NCI-H446 treated with DMSO at 0.1 percent for 48 hours (cell line): Measurements from ENCODE around the gene ULK4.
"Not testable (repeated sequence)": the region's sequence is repeated elsewhere in the genome, so short reads cannot be mapped to it uniquely, and the experiment has no call there.

ENCODE experiments used
- DNase-seq: peaks from one replicate; lab custom pipeline; 2025; lab: John Stamatoyannopoulos, UW

Gene ULK4

DNA sequence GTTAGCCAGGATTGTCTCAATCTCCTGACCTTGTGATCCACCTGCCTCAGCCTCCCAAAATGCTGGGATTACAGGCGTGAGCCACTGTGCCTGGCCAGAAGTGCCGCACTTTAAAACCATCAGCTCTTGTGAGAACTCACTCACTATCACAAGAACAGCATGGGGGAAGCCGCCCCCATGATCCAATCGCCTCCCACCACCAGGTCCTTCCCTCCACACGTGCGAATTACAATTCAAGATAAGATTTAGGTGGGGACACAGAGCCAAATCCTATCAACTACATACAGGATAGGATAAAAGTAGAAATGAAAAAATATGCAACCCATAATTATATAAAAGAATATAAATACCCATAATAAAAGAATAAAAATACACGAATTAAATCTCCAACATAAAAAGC is 199.0 kb downstream of the ULK4 start:
- DNase-seq = not testable (repeated sequence)

DNA sequence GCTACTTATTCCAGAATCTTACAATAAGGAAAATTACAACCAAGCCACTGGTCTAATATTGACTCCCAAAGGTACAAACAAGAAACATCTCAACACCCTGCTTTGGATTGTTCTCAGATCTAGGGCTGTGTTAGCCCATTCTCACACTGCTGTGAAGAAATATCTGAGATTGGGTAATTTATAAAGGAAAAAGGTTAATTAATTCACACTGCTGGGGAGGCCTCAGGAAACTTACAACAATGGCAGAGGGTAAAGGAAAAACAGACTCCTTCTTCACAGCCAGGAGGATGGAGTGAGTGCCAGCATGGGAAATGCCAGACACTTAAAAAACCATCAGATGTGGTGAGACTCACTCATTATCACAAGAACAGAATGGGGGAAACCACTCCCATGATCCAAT is 208.3 kb downstream of the ULK4 start:
- DNase-seq = no peak

GRCh38 chr3:41751597-41751996 is 210.3 kb downstream of the ULK4 start:
- no peak for DNase-seq

- DNase-seq = no peak
Measured at GRCh38 chr3:41749988-41750387, 211.9 kb downstream of the ULK4 start.

GRCh38 chr3:41746215-41746614 is 215.7 kb downstream of the ULK4 start:
- no peak for DNase-seq

DNA sequence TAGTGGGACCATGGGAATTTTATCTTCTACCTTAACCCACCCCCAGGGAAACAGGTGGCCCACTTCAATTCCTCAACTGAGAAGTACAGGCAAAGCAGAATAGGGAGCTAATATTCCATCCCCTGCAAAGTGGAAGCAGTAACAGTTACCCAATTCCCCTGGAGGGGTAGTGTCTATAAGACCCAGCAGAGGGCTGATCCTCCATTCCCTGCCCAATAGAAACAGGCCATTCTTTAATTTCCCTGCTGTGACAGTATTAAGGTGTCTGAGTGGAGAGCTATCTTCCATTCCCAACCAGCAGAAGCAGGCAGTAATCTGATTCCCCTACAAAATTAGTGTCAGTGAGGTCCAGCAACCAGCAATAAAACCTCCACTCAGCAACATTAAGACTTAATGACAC is 219.8 kb downstream of the ULK4 start:
- no peak for DNase-seq

GRCh38 chr3:41740374-41740886 is 221.5 kb downstream of the ULK4 start:
- no peak for DNase-seq

- no peak for DNase-seq
Measured at GRCh38 chr3:41726891-41727290, 235.0 kb downstream of the ULK4 start.

GRCh38 chr3:41717641-41718040 is 244.3 kb downstream of the ULK4 start:
- DNase-seq = no peak

DNA sequence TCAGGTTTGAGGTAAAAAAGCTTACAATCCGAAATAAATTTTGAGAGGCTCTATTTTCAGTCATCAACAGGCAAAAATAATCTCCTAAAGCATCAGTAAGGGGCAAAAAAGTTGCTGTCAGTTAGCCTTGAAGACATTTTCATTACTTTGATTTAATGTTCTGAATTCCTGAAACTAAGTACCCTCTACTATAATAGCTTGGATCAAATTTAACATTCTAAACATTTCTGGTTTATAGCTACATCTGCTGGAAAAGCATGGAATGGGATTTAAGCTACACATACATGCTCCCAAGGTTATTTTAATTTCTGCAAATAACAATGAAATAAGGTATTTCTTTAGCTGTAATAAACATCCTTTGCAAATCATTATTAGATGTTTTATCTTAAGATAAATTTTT is 245.4 kb downstream of the ULK4 start:
- DNase-seq = no peak

DNA sequence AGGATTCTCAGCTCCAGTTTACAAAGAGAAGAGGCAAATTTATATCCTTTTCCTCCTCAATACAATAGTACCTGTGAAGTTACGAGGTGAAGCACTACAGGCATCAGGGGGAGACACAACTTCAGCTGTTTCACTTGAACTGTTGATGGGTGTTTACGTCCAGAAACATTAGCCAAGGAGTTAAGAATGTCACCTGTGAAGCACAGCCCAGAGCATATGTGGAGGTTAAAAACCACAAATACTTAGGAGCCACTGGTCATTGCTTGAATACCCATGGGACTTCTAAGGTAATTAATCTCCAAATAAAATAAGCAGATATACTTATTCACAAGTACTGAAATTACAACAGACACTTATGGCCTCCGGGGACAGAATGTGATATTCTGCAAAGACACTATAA is 246.5 kb downstream of the ULK4 start:
- no peak for DNase-seq

- DNase-seq = no peak
Measured at GRCh38 chr3:41711651-41712050, 250.3 kb downstream of the ULK4 start.

DNA sequence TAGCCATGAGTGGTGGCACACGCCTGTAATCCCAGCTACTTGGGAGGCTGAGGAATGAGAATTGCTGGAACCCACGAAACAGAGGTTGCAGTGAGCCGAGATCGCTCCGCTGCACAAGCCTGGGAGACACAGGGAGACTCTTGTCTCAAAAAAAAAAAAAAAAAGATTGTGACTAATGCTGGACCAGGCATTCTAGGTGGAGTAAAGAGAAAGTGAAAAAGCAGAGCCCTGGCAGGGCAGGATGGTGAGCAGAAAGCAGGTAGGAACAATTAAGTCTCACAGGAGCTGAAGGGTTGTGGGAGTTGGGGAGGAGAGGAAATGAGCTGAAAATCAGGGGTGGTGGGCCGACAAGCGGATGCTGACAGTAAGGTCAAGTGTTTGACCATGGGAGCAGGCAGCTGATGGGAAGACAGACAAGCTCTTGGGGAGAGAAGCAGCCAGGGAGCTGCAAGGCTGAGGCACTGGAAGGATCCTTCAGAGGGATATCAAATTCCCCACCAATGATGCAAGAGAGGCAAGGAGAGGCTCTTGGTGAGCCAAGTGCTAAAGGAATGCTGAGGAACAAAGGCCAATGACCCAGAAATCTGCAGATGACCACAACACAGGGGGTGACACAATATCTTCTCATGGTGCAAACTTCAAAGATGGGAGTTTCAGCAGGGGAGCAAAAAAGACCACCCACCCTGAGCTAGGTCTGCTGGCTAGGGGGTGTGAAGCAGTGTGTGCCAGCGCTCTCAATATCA is 251.1 kb downstream of the ULK4 start:
- no peak for DNase-seq

GRCh38 chr3:41709213-41709612 is 252.7 kb downstream of the ULK4 start:
- DNase-seq = not testable (repeated sequence)

- no peak for DNase-seq
Measured at GRCh38 chr3:41708176-41708575, 253.7 kb downstream of the ULK4 start.

DNA sequence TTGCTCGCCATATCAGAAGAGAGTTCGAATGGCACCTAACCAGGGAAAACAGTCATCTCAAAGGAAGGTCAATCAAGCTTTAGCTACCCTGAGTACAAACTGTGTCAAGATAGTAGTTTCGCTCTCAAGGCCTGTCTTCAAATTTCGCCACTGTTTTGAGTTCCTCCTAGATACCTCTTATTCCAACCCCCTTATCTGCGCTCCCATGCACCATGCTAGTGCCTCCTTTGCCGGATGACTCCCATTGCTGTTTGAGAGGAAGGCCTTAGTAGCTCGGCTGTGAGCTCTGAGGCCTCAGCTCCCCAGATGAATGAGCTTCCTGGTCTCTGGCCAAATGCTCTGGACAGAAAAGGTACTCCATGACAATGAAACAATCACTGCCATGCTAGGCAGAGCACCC is 256.0 kb downstream of the ULK4 start:
- no peak for DNase-seq

- no peak for DNase-seq
Measured at GRCh38 chr3:41701191-41701698, 260.7 kb downstream of the ULK4 start.

GRCh38 chr3:41700155-41700554 is 261.7 kb downstream of the ULK4 start:
- DNase-seq = no peak

DNA sequence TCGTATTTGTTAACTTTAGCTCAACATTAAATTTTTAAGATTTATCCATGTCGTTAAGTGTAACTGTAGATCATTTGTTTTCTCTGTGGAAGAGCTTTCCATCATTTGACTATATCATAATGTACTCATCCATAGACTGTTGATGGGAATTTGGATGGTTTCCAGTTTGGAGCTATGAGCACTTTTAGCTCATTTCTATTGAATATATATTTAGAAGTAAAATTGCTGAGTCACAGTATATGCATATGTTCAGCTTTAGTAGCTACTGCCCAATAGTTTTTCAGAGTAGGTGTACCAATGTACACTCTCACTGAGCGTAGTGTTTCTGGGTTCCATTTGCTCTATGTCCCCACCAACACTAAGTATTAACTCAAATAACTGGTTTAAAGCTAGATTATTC is 263.0 kb downstream of the ULK4 start:
- no peak for DNase-seq

DNA sequence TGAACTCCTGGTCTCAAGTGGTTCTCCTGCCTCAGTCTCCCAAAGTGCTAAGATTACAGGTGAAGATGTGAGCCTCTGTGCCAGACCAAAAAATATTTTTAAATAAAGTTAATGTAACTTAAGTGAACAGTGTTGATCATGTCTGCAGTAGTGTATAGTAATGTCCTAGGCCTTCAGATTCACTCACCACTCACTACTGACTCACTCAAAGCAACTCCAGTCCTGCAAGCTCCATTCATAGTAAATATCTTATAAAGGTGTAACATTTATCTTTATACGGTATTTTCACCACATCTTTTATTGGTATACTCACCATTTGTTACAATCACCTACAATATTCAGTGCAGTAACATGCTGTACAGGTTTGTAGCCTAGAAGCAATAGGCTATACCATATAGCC is 264.2 kb downstream of the ULK4 start:
- DNase-seq = no peak

GRCh38 chr3:41695806-41696205 is 266.1 kb downstream of the ULK4 start:
- DNase-seq = not testable (repeated sequence)

- DNase-seq = no peak
Measured at GRCh38 chr3:41693799-41694198, 268.1 kb downstream of the ULK4 start.

- DNase-seq = no peak
Measured at GRCh38 chr3:41690766-41691563, 270.9 kb downstream of the ULK4 start.
